ENCODE data around the gene NEU1.

- no peak for TF ChIP-seq CSRNP3 (CRISPR knock-in tag; IDR thresholded peaks at IDR 0.05)
- no peak for TF ChIP-seq PATZ1 (CRISPR knock-in tag; IDR thresholded peaks at IDR 0.05; ENCODE audit: borderline replicate concordance)
- no peak for TF ChIP-seq POU6F1 (CRISPR knock-in tag; IDR thresholded peaks at IDR 0.05; ENCODE audit: borderline replicate concordance, low read depth)
- no peak for TF ChIP-seq TSHZ2 (CRISPR knock-in tag; IDR thresholded peaks at IDR 0.05)
- no peak for TF ChIP-seq ZFP30 (CRISPR knock-in tag; IDR thresholded peaks at IDR 0.05)
- no peak for TF ChIP-seq ZNF8 (CRISPR knock-in tag; IDR thresholded peaks at IDR 0.05)
Measured at GRCh38 chr6:31862344-31863235, at the start of gene NEU1.
